Left ventricle myocardium superior (tissue), 1 donor: ENCODE results near the gene GC. TPM values are rescaled to one million over a fixed set of nuclear protein-coding genes. Genes with fewer than 3 reads are reported as not detected.
"Not testable (repeated sequence)": the region's sequence is repeated elsewhere in the genome, so short reads cannot be mapped to it uniquely, and the experiment has no call there.

Experiments used
- ATAC-seq: fragments of 200-7000 bp; cut with Tn5 transposase; one replicate; pipeline ENCODE4 v1.9.1; 2020; ENCODE audit warnings: mild to moderate bottlenecking, moderate library complexity
- DNase-seq: peaks from one replicate; pipeline ENCODE4 v3.0.0-alpha.2; 2020
- intact Hi-C: fragments of 100-400 bp; cut with micrococcal nuclease; formaldehyde crosslinking; loops from one replicate; pipeline ENCODE4 v1.11.0; 2022
- total RNA-seq: library from RNA; stranded (reverse); fragmentation: NEBNext Ultra II Directional; extraction: Animal tissue kit (Norgen Biotek cat#: 25700); gene quantifications from one replicate; pipeline ENCODE4 v1.2.1, GENCODE V29; 2021
- donor health status: DM: no; HTN: yes; CAD: no; lungs with severe emphysema.

Gene GC
- total RNA-seq, 1 donor from 2014 or later = not detected

DNA sequence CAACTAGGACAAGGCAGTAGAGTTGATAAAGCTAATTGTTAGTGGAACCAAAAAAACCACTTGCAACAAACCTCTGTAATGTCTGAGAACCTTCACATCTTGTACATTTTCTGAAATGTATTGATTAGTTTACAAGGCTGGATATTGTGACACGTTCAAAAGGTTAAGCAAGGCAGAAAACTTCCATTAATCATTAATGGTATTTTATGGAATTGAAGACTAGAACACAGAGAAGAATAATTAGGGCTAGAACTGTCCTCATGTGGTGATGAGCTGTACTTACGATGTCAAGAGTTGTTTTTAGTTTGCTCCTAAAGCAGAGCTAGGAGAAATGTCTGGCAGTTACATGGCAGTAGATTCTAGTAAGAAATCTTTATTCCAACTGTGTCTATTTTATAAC, 12.3 kb downstream of the GC start:
- intact Hi-C loops = no loop called here
- ATAC-seq (no peak), DNase-seq (no peak)

DNA sequence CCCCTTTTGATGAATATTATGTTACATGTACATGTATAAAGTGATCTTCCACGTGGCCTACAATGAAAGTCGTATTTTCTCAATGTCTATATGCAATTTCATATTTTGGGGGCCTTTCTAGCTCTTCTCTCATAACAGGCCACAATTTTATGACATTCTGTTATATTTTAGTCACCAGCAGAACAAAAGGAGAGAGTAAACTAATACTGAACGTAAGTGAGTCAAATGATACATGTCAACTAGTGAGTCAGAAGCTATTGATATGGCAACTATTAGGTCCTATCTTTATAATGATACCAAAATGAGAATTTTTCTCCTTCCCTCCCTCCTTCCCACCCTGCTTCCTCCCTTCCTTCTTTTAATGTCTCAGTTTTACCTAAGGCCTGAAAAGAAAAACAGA, 14.4 kb downstream of the GC start:
- intact Hi-C loops = no loop called here
- no peak for DNase-seq

GRCh38 chr4:71768123-71768522, 15.8 kb downstream of the GC start:
- no peak for ATAC-seq
- DNase-seq = no peak
- intact Hi-C loops = no loop called here

More for the DNA sequence above, 14.4 kb downstream of the GC start:
- ATAC-seq = no peak

GRCh38 chr4:71765821-71766383, 18.0 kb downstream of the GC start:
- ATAC-seq (no peak), DNase-seq (no peak)
- intact Hi-C loops = no loop called here

GRCh38 chr4:71765350-71765749, 18.5 kb downstream of the GC start:
- intact Hi-C loops = no loop called here
- no peak for ATAC-seq
- DNase-seq = no peak

DNA sequence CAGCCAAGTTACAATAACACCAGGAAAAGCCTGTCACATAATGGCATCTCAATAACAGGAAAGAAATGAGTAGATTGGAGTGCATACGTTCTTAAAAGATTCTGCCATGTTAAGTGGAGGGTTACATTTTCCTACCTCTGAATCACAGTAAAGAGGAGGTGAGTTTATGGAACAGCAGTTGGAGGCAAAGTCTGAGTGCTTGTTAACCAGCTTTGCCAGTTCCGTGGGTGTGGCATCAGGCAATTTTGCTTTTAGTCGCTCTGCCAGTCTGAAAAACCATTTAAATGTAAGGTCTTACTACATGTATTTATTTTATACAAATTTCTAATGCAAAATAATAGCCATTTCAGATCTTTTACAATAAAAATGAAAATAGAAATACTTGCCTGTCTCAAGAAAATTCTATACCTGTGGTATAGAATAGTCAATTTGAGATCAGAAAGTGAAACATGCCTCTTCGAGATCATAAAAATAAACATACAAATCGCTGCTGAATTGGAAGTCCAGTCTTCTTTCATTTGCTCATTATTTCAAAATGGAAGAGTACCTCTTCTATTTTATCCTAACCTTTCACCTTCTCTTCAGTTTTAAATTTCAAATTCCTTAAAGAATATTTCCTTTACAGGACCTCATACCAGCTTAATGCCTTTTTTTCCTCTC, 31.4 kb downstream of the GC start:
- DNase-seq = no peak
- ATAC-seq = no peak
- intact Hi-C loops = no loop called here

DNA sequence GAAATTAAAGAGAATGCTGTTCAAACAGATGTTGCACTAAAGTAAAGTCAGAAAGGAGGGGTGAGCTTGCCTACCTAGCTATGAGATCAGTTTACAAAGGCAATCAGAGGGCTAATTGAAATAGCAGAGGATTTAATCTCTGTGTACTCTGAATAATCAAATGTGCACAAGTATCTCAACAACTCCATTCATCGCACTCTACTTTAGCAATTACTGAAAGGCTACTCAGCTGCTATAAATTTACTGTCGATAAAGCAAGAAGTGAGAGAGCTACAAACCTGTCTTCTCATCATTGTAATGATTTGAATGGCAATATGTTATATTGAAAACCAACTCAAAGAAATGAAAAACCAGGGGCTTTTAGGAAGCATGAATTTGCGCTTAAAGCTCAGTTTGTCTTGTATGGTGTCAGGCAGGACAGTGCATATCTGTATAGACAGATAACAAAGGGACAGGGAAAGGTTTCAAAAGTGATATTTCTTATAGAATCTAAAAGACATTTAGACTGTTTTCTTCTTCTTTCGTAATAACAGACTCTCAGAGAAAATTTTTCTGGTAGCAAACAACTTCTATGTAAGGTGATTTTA, 34.8 kb downstream of the GC start:
- no peak for ATAC-seq
- intact Hi-C loops = no loop called here
- DNase-seq = no peak

GRCh38 chr4:71746379-71746778, 37.5 kb downstream of the GC start:
- ATAC-seq (no peak), DNase-seq (no peak)
- intact Hi-C loops = no loop called here

DNA sequence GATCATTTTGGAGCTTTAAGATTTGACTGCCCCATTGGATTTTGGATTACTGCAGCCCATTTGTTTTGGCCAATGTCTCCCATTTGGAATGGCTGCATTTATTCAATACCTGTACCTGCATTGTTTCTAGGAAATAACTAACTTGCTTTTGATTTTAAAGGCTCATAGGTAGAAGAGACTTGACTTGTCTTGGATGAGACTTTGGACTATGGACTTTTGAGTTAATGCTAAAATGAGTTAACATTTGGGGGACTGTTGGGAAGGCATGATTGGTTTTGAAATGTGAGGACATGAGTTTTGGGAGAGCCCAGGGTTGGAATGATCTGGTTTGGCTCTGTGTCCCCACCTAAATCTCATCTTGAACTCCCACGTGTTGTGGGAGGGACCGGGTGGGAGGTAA, 45.1 kb downstream of the GC start:
- intact Hi-C loops, ATAC-seq, DNase-seq: not testable (repeated sequence)

- DNase-seq (no peak), ATAC-seq (no peak)
- intact Hi-C loops = no loop called here
Observed at GRCh38 chr4:71732706-71733105, 51.2 kb downstream of the GC start.

GRCh38 chr4:71732066-71732465, 51.8 kb downstream of the GC start:
- ATAC-seq (no peak), DNase-seq (no peak)
- intact Hi-C loops = no loop called here

DNA sequence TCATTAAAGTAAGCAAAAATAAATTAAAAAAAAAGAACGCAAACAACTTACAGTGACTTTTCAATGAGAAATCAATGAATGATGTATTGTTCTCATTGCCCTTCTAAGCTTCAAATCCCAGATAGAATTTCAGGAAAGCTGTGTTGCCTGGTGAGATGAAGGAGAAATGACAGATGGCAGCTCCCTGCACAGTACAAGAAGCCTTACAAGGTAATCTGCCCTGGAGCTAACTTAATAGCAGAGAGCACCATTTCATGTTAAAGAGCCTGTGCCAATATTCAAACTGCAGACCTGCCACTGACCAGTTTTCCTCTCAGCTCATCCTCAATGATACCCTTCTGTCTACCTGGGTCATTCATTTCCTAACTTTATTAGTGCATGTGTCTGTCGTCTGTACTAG, 54.0 kb downstream of the GC start:
- no peak for DNase-seq
- intact Hi-C loops = no loop called here
- ATAC-seq = no peak

DNA sequence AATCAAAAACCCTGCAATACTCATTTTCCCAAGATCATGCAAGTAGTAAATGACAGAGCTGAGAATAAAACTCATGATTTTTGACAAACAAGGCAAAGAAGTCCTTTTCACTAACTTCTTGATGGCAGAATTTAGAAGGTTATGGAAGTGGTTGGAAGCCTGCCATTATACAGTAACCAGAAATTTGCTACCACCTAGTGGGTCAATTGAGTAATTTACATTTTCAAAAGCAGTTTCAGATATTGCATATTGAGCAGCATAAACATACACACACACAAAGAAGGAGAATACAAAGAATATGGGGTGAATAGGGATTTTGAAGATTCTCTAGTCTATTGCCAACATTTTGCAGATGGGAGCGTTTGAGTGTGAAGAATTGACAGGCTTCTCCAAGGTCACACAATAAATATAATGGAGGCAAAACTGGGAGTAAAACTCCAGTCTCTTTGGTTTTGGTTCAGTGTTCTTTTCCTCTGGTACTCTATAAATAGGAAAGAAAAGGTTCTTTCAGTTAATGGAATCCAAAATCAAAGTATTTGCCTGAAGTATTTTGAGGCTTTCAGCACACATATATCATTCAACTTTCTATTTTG, 70.2 kb downstream of the GC start:
- ATAC-seq (no peak), DNase-seq (no peak)
- intact Hi-C loops = no loop called here

GRCh38 chr4:71711985-71712348, 71.9 kb downstream of the GC start:
- ATAC-seq (no peak), DNase-seq (no peak)
- intact Hi-C loops = no loop called here

- DNase-seq (no peak), ATAC-seq (no peak)
- intact Hi-C loops = no loop called here
Observed at GRCh38 chr4:71711044-71711984, 72.6 kb downstream of the GC start.

DNA sequence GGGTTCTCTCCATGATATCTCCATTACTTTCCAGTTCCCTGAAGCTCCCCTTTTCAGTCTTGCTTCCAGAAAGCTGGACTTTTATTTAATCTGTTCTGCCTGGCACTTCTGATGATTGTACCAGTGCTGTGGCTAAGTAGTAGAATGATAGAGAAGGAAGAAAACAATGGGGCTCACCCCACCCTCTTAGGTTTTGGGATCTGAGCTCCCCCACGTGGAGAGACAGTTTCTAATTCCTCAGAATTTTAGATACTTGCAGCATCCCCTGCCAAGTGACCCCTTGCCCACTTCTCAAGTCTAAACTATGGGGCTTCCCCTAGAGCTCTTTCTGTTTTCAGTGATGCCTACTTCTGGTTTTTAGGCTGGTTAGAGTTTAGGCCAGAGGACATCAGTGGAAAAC, 73.9 kb downstream of the GC start:
- intact Hi-C loops = no loop called here
- DNase-seq (no peak), ATAC-seq (no peak)

DNA sequence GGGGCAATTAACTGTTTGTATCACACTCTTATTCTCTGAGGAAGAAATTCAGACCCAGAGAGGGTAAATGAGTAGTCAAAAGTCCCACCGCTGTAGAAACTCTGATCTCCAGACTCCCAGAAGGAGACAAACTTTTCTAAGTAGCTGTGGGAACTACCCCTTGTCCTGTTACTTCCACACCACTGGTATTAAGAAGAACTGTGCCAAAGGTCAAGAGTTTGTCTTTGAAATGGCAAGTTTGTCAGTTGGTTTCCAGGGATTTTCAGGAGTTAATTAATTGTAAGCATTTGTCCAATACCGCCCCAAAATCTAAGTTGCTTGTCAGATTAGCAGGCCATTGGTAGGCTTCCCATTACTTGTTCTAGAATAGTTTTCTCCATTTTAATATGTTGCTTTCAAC, 85.7 kb downstream of the GC start:
- intact Hi-C loops = no loop called here
- DNase-seq = no peak
- no peak for ATAC-seq

DNA sequence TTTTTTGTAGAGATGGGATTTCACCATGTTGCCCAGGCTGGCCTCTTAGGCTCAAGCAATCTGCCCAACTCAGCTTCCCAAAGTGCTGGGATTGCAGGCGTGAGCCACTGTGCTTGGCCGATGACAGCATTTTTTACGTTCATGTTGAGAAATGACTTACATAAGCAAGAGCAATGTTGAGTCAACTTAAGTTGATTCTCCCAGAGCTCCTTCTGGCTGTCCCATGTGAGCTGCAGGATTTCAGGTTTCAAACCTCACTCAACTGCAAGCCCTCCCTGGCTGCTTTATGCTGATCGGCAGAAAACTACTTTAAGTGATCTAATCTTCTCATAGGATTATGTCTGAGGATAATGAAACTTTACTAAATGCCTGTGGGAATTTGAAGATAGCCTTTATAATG, 86.8 kb downstream of the GC start:
- DNase-seq (no peak), ATAC-seq (no peak)
- intact Hi-C loops = no loop called here

DNA sequence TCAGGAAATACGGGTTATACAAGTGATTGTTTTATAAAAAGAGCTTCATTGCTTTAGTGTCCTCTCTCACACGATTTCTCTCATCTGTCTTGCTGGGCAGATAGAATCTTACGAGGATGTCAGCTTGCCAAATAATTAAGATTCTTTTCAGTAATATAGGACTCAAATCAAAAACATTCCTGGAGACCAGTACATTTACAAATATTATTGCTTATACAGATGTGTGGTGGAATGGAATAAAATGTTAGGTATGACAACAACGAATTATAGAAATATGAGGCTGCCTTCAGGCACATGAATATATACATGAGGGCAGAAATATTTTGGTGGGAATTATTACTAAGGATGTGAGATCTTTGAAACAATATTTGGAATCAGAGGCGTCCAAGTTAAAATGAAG, 88.9 kb downstream of the GC start:
- ATAC-seq (no peak), DNase-seq (no peak)
- intact Hi-C loops = no loop called here

DNA sequence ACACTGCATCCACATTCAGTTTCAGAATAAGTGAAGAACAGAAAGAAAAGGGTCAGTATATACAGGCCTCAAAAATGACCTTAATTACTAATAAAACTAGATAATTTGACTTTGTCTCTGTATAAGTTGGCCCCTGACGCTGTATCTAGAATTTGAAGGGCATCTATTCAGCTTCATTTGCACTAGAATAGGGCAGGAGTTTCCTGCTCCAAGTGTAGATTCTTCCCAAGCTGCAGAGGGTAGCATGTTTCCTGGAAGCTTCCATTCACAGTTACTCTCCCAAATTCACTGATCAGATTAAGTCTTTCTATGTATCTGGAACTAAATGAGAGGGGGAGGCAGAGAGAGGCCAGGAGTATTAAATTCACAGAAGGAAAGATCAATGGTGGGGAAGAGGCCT, 90.9 kb downstream of the GC start:
- ATAC-seq (no peak), DNase-seq (no peak)
- intact Hi-C loops = no loop called here
